ENCODE data around the gene VAMP7.

DNA sequence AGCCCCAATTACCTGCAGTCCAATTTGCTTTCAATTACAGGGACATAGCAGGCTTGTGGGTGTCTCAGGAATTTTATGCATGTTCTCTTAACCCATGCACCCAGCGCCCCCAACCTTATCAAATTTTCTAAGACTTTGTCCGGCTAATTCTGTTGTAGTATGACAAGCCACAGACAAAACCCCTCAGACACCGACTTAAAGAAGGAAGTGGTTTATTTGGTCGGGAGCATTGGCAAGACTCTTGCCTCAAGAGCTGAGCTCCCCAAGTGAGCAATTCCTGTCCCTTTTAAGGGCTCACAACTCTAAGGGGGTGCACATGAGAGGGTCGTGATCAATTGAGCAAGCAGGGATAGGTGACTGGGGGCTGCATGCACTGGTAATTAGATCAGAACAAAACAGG is 87.6 kb downstream of the VAMP7 start:
- TF ChIP-seq POLR2A (IDR thresholded peaks at IDR 0.05; ENCODE audit: low read length) (no peak), GATA1 (IDR thresholded peaks at IDR 0.05; ENCODE audit: low read depth, low read length) (no peak)
